GM04503 (cell line): ENCODE data around the gene SLC25A39.
A peak's percentile ranks its signal among the peaks of the same experiment; 100 is the strongest.
"Not testable (repeated sequence)": the region's sequence is repeated elsewhere in the genome, so short reads cannot be mapped to it uniquely, and the experiment has no call there.

Source experiments
- DNase-seq: peaks from one replicate; pipeline ENCODE4 v3.0.0-alpha.2; 2012; ENCODE audit warnings: low read depth

The SLC25A39 gene

GRCh38 chr17:44324571-44325275, at the start of gene SLC25A39:
TSS of gene SLC25A39 (minus strand) at chr17:44324823. CDS start at chr17:44323562, 1,261 bp downstream.
- DNase-seq = peak; percentile 49

- DNase-seq = no peak
These were observed 47.4 kb upstream of the SLC25A39 start for GRCh38 chr17:44372036-44372435.

GRCh38 chr17:44369414-44370023, 44.9 kb upstream of the SLC25A39 start:
- DNase-seq = not testable (repeated sequence)

GRCh38 chr17:44368391-44369243, 44.0 kb upstream of the SLC25A39 start:
- DNase-seq = not testable (repeated sequence)

GRCh38 chr17:44367231-44367979, 42.8 kb upstream of the SLC25A39 start:
- no peak for DNase-seq

GRCh38 chr17:44365051-44365450, 40.4 kb upstream of the SLC25A39 start:
- not testable (repeated sequence) for DNase-seq

GRCh38 chr17:44363613-44364159, 39.1 kb upstream of the SLC25A39 start, which contains the start of gene FAM171A2:
TSS of gene FAM171A2 (minus strand) at chr17:44363853. CDS start at chr17:44363714, 139 bp downstream.
- no peak for DNase-seq

- DNase-seq = no peak
These were observed 38.5 kb upstream of the SLC25A39 start for GRCh38 chr17:44362949-44363612.

- DNase-seq = no peak
These were observed 37.9 kb upstream of the SLC25A39 start for GRCh38 chr17:44362459-44362948.

- DNase-seq = no peak
These were observed 37.0 kb upstream of the SLC25A39 start for GRCh38 chr17:44361292-44362260.

GRCh38 chr17:44360826-44361225, 36.2 kb upstream of the SLC25A39 start:
- DNase-seq = no peak

- DNase-seq = no peak
These were observed 35.5 kb upstream of the SLC25A39 start for GRCh38 chr17:44360144-44360533.

GRCh38 chr17:44359458-44360143, 35.0 kb upstream of the SLC25A39 start:
- no peak for DNase-seq

GRCh38 chr17:44359006-44359405, 34.4 kb upstream of the SLC25A39 start:
- no peak for DNase-seq

- DNase-seq = no peak
These were observed 33.4 kb upstream of the SLC25A39 start for GRCh38 chr17:44358066-44358465.

GRCh38 chr17:44356241-44356640, 31.6 kb upstream of the SLC25A39 start:
- no peak for DNase-seq

- DNase-seq = no peak
These were observed 31.0 kb upstream of the SLC25A39 start for GRCh38 chr17:44355642-44356099.

- no peak for DNase-seq
These were observed 30.2 kb upstream of the SLC25A39 start for GRCh38 chr17:44354582-44355561.
